GM19324 (cell line): Measurements from ENCODE around the gene GNLY.
"Not testable (repeated sequence)": the region's sequence is repeated elsewhere in the genome, so short reads cannot be mapped to it uniquely, and the experiment has no call there.

Experiments
- ATAC-seq: cut with Tn5 transposase; IDR thresholded peaks from one replicate; pipeline ENCODE4 v1.9.1; 2021; ENCODE audit warnings: mild to moderate bottlenecking, moderate library complexity; ENCODE audit not compliant: unreplicated experiment, low FRiP score

The GNLY gene

GRCh38 chr2:85694052-85695025, at the start of gene GNLY:
Gene GNLY, plus strand, starts transcription at chr2:85694358. Its CDS starts 61 bp downstream, at chr2:85694419.
- no peak for ATAC-seq

DNA sequence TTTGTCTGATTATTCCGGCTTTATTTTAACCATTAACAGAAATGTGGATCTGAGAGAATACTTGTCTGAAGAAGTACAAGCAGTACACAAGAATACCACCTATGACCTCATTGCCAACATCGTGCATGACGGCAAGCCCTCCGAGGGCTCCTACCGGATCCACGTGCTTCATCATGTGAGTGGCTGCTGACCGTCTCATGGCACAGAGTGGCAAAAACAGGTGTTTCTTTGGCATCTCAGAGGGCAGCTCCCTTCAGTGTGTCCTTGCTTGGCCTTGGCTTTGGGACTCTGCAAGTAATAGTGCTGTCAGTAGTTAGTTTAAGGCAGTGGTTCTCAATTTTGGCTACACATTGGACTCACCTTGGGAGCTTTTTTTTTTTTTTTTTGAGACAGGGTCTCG, 49.2 kb upstream of the GNLY start:
- no peak for ATAC-seq

- no peak for ATAC-seq
Measured at GRCh38 chr2:85646166-85646565, 48.0 kb upstream of the GNLY start.

DNA sequence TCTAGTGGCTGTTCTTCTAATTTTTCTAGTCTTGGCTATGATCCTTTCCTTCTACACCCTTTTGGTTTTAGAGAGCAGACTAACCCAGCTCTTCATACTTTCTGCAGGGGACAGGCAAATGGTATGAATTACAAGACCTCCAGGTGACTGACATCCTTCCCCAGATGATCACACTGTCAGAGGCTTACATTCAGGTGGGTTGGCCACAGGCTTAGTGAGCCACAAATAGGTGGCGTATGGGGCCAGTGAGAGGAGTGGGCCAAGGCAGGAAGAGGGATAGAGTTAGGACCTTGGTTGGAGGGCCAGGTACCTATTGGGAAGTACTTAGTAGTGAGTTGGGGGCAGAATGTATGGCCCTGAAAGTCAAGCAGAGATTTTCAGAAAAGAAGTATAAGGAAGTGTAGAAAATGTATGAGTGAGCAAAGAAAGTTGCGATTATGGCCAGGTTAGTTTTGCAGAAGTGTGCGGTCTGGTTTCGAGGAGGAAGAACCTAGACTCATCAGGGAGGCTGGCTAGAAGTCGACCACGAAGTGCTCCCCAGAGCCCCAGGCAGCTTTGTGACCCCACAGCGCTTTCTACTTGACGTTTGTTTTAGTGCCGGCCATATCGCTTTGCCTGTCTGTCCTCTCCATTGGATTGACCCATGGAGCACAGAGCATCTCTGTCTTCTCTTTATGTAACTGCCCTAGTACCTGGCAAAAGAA, 46.2 kb upstream of the GNLY start:
- ATAC-seq = peak; percentile 45

DNA sequence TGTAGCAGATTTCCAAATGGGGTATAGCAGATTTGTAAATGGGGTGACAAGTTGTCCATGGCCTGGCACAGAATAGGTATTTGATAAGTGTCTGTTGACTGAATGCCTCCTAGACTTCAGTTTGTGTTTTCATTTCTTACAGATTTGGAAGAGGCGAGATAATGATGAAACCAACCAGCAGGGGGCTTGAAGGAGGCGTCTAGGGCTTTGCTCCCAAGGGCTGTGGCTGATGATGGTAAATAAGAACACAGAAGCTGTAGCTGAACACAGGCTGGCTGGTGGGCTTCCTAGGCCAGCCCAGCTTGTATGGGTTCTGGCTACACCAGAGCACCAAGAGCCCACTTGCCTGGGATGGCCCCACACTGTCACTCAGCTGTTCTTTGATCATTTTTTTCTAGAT, 45.5 kb upstream of the GNLY start:
- no peak for ATAC-seq

GRCh38 chr2:85649201-85650190, 44.7 kb upstream of the GNLY start:
- no peak for ATAC-seq

GRCh38 chr2:85650456-85650855, 43.7 kb upstream of the GNLY start:
- ATAC-seq = no peak

- ATAC-seq = no peak
Measured at GRCh38 chr2:85651097-85651496, 43.1 kb upstream of the GNLY start.

GRCh38 chr2:85652056-85652455, 42.1 kb upstream of the GNLY start:
- no peak for ATAC-seq

DNA sequence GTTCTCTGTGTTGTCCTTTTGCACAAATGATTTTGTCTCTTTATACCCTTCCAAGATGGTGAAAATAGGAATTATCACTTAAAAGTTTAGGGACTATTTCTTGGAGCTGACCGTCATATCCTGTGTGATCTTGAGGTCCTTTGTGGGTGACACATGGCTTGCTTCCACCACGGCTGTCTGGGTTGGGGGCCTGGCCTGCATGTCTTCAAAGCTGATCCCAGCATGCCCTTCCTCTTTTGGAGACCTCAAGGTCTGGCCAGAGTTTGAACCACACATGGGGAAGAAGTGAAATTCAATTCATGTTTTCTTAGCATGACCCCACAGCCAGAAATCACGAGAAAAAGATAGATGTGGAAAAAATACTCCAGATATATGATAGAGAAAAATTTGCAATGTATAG, 40.2 kb upstream of the GNLY start:
- ATAC-seq = no peak

DNA sequence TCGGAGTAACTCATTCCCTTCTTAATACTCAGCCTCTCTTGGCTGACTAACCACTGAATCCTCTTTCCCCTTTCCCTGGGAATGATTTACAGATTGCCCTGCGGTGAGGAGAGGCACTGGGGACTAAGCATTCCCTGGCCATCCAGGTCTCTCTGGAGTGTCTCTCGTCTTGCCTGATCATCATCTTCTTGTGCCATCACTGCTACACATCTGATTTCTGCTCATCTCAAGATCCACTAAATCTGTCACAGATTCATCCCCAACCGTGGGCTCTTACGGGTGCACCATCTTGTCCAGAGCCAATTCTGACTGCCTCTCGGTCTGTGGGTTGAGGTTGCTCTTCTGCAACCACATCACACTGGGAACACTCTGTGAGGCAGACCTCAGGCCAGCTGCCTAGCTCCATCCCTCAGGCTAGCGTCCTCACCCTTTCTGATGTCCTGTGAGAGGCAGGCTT, 38.2 kb upstream of the GNLY start:
- ATAC-seq = no peak

GRCh38 chr2:85656468-85656867, 37.7 kb upstream of the GNLY start:
- ATAC-seq = no peak

- ATAC-seq = not testable (repeated sequence)
Measured at GRCh38 chr2:85657399-85657798, 36.8 kb upstream of the GNLY start.

DNA sequence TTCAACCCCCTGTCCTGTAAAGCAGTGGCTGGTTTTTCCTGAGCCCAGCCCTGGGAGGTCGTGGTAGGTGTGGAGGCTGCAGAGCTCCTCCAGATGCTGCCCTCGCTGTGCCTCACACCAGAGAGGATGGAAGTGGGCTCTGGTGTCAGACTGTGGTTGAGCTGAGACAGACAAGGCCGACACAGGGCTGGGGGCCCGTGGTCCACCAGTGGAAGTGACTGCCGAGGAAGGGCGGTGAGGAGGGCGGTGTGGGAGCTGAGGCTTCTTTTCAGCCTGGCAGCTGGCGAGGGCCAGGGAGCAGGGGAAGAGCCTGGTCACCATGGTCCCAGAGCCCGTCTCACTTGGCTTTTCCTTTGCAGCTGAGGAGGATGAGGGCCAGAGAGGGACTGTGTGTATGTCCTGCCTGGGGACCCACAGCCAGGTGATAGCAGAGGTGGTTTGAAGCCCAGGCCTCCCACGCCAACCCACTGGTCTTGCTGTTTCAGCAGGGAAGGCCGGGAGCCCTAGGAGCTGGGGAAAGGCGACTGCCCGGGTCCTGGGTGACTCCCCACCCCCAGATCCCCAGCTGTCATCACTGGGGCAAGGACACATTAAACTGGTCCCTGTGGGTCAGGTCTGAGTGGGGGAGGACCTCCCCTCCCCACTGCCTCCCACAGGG, 34.7 kb upstream of the GNLY start:
- ATAC-seq = no peak

- not testable (repeated sequence) for ATAC-seq
Measured at GRCh38 chr2:85660301-85660700, 33.9 kb upstream of the GNLY start.

GRCh38 chr2:85660725-85661124, 33.4 kb upstream of the GNLY start:
- no peak for ATAC-seq

DNA sequence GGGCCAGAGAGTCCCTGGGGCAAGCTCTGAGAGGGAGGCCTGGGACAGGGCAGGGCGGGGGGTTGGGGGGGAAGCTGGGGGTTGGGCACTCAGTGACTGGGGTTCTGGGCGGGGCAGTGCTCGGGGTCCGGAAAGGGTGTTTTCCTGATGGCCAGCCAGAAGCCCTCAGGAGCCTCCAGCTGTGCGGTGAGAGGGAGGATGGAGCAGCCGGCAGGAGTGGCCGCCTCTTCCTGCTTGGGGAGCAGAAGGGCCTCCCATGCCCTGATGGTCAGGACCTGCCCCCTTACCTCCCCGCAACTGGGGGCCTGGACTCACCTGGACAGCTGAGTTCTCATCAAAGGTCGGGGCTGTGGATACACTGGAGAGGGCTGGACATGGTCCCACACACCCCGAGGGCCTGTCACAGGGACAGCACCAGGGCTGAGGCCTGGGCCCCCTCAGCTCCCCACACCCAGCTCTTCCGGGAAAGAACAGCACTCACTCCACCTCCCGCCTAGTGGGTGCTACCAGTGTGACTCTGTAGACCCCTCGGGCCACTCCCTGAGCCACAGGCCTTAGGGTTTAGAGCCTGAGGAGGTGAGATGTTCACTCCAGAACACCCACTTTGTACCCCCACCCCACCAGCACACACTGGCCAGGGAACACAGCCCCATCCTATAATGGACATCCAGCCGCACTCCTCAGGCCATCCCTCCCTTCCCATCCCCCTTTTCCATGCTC, 32.9 kb upstream of the GNLY start:
- ATAC-seq = no peak

GRCh38 chr2:85662899-85663593, 31.1 kb upstream of the GNLY start:
- no peak for ATAC-seq
